Measurements from ENCODE around the gene SEPHS2. TPM values are rescaled to one million over a fixed set of nuclear protein-coding genes. Genes with fewer than 3 reads are reported as not detected.

Gene SEPHS2
- total RNA-seq, 1 donor from 2014 or later, result 17.4 TPM

DNA sequence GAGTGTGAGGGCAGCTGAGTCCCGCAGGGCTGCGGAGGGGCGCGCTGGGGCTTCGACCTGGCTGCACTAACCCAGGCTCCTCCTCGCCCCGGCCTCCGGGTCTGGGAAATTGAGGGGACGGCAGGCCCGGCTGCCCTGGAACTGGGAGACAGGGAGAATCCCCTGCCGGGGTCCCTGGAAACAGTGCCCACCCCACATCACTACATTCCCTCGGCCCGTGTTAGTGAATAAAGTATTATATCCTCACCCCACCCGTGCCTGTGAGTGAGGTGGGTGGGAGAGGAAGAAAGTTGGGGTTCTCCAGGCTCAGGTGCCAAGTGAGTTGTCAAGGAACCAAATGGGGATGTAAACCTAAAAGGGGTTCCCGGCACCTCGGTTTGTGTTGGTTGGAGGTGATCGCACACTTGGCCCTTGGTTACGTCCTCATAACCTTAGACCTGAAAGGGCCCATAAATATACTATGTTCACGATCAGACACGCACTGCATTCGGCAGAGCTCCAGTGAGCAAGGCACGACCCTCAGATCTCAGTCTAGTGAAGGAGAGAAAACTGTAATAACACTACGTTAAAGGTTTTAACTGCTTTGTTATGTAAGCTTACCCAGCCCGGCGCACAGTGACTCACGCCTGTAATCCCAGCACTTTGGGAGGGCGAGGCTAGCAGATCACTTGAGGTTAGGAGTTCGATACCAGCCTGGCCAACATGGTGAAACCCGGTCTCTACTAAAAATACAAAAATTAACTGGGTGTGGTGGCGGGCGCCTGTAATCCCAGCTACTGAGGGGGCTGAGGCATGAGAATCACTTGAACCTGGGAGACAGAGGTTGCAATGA, 27.1 kb downstream of the SEPHS2 start:
- H3K27me3 ChIP-seq (ENCODE audit: control insufficient read depth, insufficient read depth, low read length), result no peaks in the 10 kb centered on the region
- TF ChIP-seq, protein P1, sequence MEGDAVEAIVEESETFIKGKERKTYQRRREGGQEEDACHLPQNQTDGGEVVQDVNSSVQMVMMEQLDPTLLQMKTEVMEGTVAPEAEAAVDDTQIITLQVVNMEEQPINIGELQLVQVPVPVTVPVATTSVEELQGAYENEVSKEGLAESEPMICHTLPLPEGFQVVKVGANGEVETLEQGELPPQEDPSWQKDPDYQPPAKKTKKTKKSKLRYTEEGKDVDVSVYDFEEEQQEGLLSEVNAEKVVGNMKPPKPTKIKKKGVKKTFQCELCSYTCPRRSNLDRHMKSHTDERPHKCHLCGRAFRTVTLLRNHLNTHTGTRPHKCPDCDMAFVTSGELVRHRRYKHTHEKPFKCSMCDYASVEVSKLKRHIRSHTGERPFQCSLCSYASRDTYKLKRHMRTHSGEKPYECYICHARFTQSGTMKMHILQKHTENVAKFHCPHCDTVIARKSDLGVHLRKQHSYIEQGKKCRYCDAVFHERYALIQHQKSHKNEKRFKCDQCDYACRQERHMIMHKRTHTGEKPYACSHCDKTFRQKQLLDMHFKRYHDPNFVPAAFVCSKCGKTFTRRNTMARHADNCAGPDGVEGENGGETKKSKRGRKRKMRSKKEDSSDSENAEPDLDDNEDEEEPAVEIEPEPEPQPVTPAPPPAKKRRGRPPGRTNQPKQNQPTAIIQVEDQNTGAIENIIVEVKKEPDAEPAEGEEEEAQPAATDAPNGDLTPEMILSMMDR (IDR thresholded peaks at IDR 0.05; ENCODE audit: insufficient read depth, low read length, severe bottlenecking), result no peak
- H3K36me3 ChIP-seq (ENCODE audit: control insufficient read depth, insufficient read depth, low read length), result peaks cover 1% of the 10 kb centered on the region
- H3K4me3 ChIP-seq (ENCODE audit: low read depth, low read length), result peak overlapping the region; percentile 54
- FAIRE-seq, result no peak
- DNase-seq (ENCODE audit: low read depth), result no peak

GRCh38 chr16:30417529-30418349, 27.9 kb downstream of the SEPHS2 start:
- H3K4me3 ChIP-seq (ENCODE audit: low read depth, low read length), result peak overlapping the region; percentile 54
- FAIRE-seq (no peak), DNase-seq (ENCODE audit: low read depth) (peak; percentile 86)
- H3K27me3 ChIP-seq (ENCODE audit: control insufficient read depth, insufficient read depth, low read length), result no peaks in the 10 kb centered on the region
- TF ChIP-seq, protein P1 (IDR thresholded peaks at IDR 0.05; ENCODE audit: insufficient read depth, low read length, severe bottlenecking), result peak; percentile 17
- H3K36me3 ChIP-seq (ENCODE audit: control insufficient read depth, insufficient read depth, low read length), result no peaks in the 10 kb centered on the region

GRCh38 chr16:30416624-30417528, 28.8 kb downstream of the SEPHS2 start:
- H3K36me3 ChIP-seq (ENCODE audit: control insufficient read depth, insufficient read depth, low read length), result peaks cover under 1% of the 10 kb centered on the region
- H3K4me3 ChIP-seq (ENCODE audit: low read depth, low read length), result peak overlapping the region; percentile 54
- DNase-seq (ENCODE audit: low read depth), result no peak
- FAIRE-seq, result no peak
- no peaks in the 10 kb centered on the region for H3K27me3 ChIP-seq (ENCODE audit: control insufficient read depth, insufficient read depth, low read length)
- TF ChIP-seq, protein P1 (IDR thresholded peaks at IDR 0.05; ENCODE audit: insufficient read depth, low read length, severe bottlenecking), result no peak

- no peak for FAIRE-seq
- TF ChIP-seq, protein P1 (IDR thresholded peaks at IDR 0.05; ENCODE audit: insufficient read depth, low read length, severe bottlenecking), result no peak
- Histone ChIP-seq H3K4me3 (ENCODE audit: low read depth, low read length) (no peak overlapping the region), H3K27me3 (ENCODE audit: control insufficient read depth, insufficient read depth, low read length) (no peaks in the 10 kb centered on the region), H3K36me3 (ENCODE audit: control insufficient read depth, insufficient read depth, low read length) (peaks cover 3% of the 10 kb centered on the region)
- DNase-seq (ENCODE audit: low read depth), result no peak
These were observed 29.5 kb downstream of the SEPHS2 start for GRCh38 chr16:30416047-30416603.

- peaks cover 3% of the 10 kb centered on the region for H3K36me3 ChIP-seq (ENCODE audit: control insufficient read depth, insufficient read depth, low read length)
- H3K4me3 ChIP-seq (ENCODE audit: low read depth, low read length), result no peak overlapping the region
- no peaks in the 10 kb centered on the region for H3K27me3 ChIP-seq (ENCODE audit: control insufficient read depth, insufficient read depth, low read length)
- FAIRE-seq (no peak), DNase-seq (ENCODE audit: low read depth) (no peak)
- TF ChIP-seq, protein P1 (IDR thresholded peaks at IDR 0.05; ENCODE audit: insufficient read depth, low read length, severe bottlenecking), result no peak
These were observed 31.5 kb downstream of the SEPHS2 start for GRCh38 chr16:30414159-30414558.

Data from bronchial epithelial cell (primary cell).